GM21360 (cell line): ENCODE measurements around the gene ACAP3.

ENCODE experiments used
- ATAC-seq: cut with Tn5 transposase; IDR thresholded peaks from one replicate; pipeline ENCODE4 v1.9.1; 2021; ENCODE audit warnings: mild to moderate bottlenecking, moderate library complexity; ENCODE audit not compliant: unreplicated experiment

Gene ACAP3

GRCh38 chr1:1304331-1305299 lies 3.1 kb downstream of the ACAP3 start:
- no peak for ATAC-seq

GRCh38 chr1:1303736-1304135 lies 4.0 kb downstream of the ACAP3 start:
- no peak for ATAC-seq

- ATAC-seq, result no peak
These were observed 4.7 kb downstream of the ACAP3 start for GRCh38 chr1:1302951-1303509.

- no peak for ATAC-seq
These were observed 5.7 kb downstream of the ACAP3 start for GRCh38 chr1:1302006-1302430.

GRCh38 chr1:1300352-1300739 lies 7.4 kb downstream of the ACAP3 start:
- no peak for ATAC-seq

GRCh38 chr1:1299686-1300351 lies 7.9 kb downstream of the ACAP3 start:
- ATAC-seq, result no peak

- no peak for ATAC-seq
These were observed 8.7 kb downstream of the ACAP3 start for GRCh38 chr1:1298861-1299685.

- ATAC-seq, result no peak
These were observed 9.8 kb downstream of the ACAP3 start for GRCh38 chr1:1297802-1298424.

GRCh38 chr1:1296070-1297061 lies 11.4 kb downstream of the ACAP3 start:
- no peak for ATAC-seq

GRCh38 chr1:1295154-1295923 lies 12.4 kb downstream of the ACAP3 start:
- no peak for ATAC-seq

GRCh38 chr1:1294250-1294890 lies 13.4 kb downstream of the ACAP3 start:
- no peak for ATAC-seq

GRCh38 chr1:1293263-1294249 lies 14.2 kb downstream of the ACAP3 start:
- no peak for ATAC-seq

- no peak for ATAC-seq
These were observed 14.9 kb downstream of the ACAP3 start for GRCh38 chr1:1292851-1293250.

GRCh38 chr1:1292442-1292779 lies 15.3 kb downstream of the ACAP3 start:
- ATAC-seq, result no peak

GRCh38 chr1:1291548-1292441 lies 15.9 kb downstream of the ACAP3 start:
- no peak for ATAC-seq

- no peak for ATAC-seq
These were observed 16.7 kb downstream of the ACAP3 start for GRCh38 chr1:1291023-1291528.
